AG20443 (cell line): ENCODE measurements around the gene MTERF4.

ENCODE experiments used
- DNase-seq: peaks from one replicate; pipeline ENCODE4 v3.0.0; 2012; ENCODE audit warnings: low spot score, mixed read lengths

The MTERF4 gene

DNA sequence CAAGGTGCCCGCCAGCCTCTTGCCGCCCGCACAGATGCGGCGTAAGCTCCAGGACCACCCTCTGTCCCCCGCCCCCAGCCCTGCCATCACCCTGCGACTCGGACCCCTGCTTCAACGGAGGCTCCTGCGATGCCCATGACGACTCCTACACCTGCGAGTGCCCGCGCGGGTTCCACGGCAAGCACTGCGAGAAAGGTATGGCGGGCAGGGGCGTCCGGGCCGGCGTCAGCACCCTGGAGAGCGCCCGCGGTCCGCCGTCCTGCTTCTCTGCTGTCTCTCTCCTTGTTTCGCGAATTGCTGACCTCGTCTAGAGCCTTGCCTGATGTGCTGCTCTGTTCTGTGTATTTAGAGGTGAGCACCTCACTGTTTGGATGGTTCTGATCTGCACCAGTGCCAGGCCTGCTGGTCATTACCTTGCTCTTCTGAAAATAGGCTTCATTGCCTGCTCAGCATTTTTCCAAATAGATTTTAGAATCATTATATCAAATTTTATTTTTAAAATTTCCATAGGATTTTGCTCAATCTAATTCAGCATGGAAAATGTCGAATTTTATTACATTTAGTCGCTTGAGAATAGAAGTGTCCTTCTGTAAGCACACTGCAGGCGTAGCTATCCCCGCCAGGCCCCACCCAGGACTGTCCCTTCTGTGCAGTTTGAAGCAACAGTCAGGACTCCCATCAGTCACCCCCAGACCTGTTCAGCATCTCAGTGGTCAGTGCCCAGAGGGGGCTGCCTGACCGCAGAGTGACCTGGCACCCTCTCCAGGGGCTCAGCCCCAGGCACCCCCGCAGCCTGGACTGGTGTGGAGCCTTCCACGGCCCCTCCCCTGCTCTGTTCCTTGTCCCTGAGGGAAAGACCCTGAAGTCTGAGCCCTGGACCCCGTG lies 52.1 kb downstream of the MTERF4 start:
- peak; percentile 11 for DNase-seq

DNA sequence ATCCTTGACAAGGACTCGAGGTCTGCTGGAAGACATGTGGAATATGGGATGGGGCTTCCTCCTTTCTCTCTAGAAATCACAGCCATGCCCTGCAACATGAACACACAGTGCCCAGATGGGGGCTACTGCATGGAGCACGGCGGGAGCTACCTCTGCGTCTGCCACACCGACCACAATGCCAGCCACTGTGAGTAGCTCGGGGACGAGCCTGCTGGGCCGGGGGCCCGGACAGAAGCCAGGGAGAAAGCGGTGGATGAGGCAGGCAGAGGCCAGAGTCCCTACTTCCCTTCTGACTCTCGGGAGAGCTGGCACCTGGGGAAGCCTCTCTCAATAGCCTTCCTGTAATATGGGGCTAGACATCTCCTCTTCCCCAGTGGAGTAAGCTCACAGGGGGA lies 53.1 kb downstream of the MTERF4 start:
- DNase-seq: no peak

DNA sequence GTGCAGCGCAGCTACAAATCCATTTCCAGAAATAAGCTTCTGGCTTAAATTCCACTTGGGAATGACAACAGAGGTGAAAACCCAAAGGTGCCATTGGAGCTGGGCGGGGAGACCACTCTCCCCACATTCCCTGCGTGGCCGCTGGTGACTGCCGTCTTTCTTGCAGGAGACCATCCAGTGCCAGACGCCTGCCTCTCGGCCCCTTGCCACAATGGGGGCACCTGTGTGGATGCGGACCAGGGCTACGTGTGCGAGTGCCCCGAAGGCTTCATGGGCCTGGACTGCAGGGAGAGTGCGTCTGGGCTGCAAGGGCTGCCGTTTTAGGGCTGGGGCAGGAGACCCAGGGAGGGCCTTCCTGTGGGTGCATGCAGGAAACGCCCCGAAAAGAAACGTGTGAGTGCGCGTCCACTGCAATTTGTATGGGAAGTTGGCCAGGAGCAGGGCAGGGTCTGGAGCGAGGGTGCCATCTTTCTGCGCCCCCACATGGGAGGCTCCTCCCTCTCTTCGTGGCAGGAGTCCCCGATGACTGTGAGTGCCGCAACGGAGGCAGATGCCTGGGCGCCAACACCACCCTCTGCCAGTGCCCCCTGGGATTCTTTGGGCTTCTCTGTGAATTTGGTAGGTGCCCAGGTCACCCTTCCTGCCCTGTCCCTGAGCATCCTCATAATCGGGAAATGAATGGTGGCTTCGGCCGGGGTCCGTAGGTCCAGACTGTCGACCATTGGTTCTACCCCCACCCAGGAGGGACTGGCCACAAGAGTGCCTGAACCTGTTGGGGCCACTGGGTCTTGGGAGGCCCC lies 53.7 kb downstream of the MTERF4 start:
- no peak for DNase-seq

DNA sequence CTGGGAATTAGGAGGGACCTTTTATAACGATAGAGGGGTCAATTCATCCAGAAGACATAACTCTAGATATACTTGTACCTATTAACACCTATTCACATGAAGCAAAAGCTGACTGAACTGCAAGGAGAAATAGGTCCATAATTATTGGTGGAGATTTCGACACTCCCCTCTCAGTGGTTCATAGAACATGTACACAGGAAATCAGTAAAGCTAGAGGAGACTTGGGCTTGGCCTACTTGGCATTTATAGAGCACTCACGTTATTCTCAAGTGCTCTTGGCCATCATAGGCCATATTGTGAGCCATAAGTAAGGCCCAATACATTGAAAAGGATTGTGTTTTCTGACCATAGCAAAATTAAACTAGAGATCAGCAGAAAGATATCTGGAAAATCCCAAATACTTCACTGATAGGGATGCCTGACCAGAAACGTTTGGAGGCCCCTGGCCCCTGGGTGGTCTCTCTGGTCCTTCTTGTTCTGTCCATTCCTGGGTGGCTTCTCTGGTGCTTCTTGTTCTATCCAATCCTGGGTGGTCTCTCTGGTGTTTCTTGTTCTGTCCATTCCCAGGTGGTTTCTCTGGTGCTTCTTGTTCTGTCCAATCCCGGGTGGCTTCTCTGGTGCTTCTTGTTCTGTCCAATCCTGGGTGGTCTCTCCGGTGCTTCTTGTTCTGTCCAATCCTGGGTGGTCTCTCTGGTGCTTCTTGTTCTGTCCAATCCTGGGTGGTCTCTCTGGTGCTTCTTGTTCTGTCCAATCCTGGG lies 54.7 kb downstream of the MTERF4 start:
- no peak for DNase-seq
